ENCODE results near the gene ADRA2B. TPM values are rescaled to one million over a fixed set of nuclear protein-coding genes. Genes with fewer than 3 reads are reported as not detected.

Gene ADRA2B
- total RNA-seq, 1 experiment from 2014 or later: 4.7 TPM

- TF ChIP-seq AFF4 (CRISPR knock-in tag; IDR thresholded peaks at IDR 0.05; ENCODE audit: borderline replicate concordance) (no peak), ESRRA (CRISPR knock-in tag; IDR thresholded peaks at IDR 0.05; ENCODE audit: borderline replicate concordance) (no peak), GTF2I (CRISPR knock-in tag; conservative IDR thresholded peaks at IDR 0.05) (no peak), FOXP1 (CRISPR knock-in tag; IDR thresholded peaks at IDR 0.05; ENCODE audit: borderline replicate concordance) (no peak), PREB (CRISPR knock-in tag; IDR thresholded peaks at IDR 0.05; ENCODE audit: borderline replicate concordance) (no peak)
Observed at GRCh38 chr2:96112501-96113366, 3.6 kb downstream of the ADRA2B start (continued).

DNA sequence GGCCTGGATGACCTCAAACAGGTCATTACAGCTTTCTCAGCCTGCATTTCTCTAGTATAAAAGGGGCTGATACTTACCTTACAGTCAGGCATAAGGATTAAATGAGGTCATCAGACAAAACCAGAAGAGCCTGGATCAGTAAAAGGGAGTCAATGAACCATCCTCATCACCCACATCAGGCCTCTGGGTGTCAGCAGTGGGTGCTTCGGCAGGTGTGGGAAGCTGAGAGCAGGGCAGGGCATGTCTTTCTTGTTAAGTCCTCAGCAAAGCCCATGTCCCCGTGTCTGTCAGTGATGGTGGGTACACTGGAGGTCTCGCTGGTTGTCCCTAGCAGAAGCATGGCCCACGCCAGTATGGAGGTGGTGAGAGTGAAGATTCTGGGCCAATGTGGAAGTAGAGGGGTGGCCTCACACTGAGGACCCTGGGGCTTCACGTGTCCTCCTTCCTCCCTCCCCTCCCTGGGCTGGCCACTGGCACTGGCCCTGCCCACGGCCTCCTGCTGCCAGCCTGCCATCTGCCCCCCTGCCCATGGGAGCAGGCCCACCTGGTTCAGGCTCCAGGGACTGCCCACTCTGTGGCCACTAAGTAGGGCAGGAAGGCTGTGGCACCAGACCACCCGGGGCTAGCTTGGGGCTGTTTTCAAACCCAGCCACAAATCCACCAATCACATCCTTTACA, 4.4 kb downstream of the ADRA2B start:
- ChIA-PET CTCF (interaction anchor here (0.7 to 2.8 kb wide), 9 partner anchors 10 to 119 kb away, joined by 3 to 14 read pairs (median 5); partner anchors contain the start of gene ASTL), POLR2A (interaction anchor here (0.7 kb wide), 1 partner anchor 19 kb away, joined by 3 read pairs; no protein-coding TSS in a partner anchor)
- Mint-ChIP-seq H3K4me3 (no peak overlapping the region), H3K36me3 (no peaks in the 10 kb centered on the region), H3K27ac (no peak overlapping the region), H3K9me3 (no peaks in the 10 kb centered on the region), H3K4me1 (peaks cover 30% of the 10 kb centered on the region), H3K27me3 (ENCODE audit: low read depth) (peaks cover 12% of the 10 kb centered on the region)
- peak; percentile 4 for DNase-seq (ENCODE audit: low spot score)
- no peak for ATAC-seq
- TF ChIP-seq KAT7 (CRISPR knock-in tag; IDR thresholded peaks at IDR 0.05; ENCODE audit: borderline replicate concordance): no peak

DNA sequence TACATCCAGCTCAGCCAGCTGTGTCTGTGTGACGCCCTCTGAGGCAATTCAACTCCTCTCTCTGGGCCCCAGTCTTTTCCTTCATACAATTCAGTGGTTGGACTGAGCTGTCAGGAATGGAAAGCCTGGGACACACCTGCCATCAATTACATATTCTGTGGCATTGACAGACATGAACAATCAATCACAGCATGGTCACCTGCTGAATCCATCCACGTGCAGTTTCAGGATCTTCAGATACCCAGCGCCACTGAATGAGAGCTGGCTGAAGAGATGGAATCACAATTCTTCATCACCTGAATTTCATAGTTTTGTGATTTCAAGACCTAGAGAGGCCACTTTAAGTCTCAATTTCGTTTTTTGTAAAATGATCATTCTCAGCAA, 5.1 kb downstream of the ADRA2B start:
- Mint-ChIP-seq H3K27me3 (ENCODE audit: low read depth) (peaks cover 12% of the 10 kb centered on the region), H3K4me3 (no peak overlapping the region), H3K27ac (no peak overlapping the region), H3K9me3 (no peaks in the 10 kb centered on the region), H3K36me3 (no peaks in the 10 kb centered on the region), H3K4me1 (peaks cover 30% of the 10 kb centered on the region)
- CTCF ChIA-PET: interaction anchor here (1.1 to 1.8 kb wide), 3 partner anchors 9 to 119 kb away, joined by 3 to 8 read pairs (median 5); no protein-coding TSS in a partner anchor
- ATAC-seq (no peak), DNase-seq (ENCODE audit: low spot score) (no peak)
- POLR2A ChIA-PET: no interaction called here
- TF ChIP-seq NFATC4 (CRISPR knock-in tag; IDR thresholded peaks at IDR 0.05): no peak
- TF ChIP-seq, protein P1, sequence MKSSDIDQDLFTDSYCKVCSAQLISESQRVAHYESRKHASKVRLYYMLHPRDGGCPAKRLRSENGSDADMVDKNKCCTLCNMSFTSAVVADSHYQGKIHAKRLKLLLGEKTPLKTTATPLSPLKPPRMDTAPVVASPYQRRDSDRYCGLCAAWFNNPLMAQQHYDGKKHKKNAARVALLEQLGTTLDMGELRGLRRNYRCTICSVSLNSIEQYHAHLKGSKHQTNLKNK (CRISPR knock-in tag; IDR thresholded peaks at IDR 0.05): no peak
- TF ChIP-seq, protein P2, sequence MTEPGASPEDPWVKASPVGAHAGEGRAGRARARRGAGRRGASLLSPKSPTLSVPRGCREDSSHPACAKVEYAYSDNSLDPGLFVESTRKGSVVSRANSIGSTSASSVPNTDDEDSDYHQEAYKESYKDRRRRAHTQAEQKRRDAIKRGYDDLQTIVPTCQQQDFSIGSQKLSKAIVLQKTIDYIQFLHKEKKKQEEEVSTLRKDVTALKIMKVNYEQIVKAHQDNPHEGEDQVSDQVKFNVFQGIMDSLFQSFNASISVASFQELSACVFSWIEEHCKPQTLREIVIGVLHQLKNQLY (CRISPR knock-in tag; IDR thresholded peaks at IDR 0.05): no peak
- TF ChIP-seq, protein P3, sequence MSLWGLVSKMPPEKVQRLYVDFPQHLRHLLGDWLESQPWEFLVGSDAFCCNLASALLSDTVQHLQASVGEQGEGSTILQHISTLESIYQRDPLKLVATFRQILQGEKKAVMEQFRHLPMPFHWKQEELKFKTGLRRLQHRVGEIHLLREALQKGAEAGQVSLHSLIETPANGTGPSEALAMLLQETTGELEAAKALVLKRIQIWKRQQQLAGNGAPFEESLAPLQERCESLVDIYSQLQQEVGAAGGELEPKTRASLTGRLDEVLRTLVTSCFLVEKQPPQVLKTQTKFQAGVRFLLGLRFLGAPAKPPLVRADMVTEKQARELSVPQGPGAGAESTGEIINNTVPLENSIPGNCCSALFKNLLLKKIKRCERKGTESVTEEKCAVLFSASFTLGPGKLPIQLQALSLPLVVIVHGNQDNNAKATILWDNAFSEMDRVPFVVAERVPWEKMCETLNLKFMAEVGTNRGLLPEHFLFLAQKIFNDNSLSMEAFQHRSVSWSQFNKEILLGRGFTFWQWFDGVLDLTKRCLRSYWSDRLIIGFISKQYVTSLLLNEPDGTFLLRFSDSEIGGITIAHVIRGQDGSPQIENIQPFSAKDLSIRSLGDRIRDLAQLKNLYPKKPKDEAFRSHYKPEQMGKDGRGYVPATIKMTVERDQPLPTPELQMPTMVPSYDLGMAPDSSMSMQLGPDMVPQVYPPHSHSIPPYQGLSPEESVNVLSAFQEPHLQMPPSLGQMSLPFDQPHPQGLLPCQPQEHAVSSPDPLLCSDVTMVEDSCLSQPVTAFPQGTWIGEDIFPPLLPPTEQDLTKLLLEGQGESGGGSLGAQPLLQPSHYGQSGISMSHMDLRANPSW (CRISPR knock-in tag; conservative IDR thresholded peaks at IDR 0.05; ENCODE audit: low read depth): no peak
- TF ChIP-seq, protein P4, sequence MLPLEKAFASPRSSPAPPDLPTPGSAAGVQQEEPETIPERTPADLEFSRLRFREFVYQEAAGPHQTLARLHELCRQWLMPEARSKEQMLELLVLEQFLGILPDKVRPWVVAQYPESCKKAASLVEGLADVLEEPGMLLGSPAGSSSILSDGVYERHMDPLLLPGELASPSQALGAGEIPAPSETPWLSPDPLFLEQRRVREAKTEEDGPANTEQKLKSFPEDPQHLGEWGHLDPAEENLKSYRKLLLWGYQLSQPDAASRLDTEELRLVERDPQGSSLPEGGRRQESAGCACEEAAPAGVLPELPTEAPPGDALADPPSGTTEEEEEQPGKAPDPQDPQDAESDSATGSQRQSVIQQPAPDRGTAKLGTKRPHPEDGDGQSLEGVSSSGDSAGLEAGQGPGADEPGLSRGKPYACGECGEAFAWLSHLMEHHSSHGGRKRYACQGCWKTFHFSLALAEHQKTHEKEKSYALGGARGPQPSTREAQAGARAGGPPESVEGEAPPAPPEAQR (CRISPR knock-in tag; IDR thresholded peaks at IDR 0.05): no peak
- no peak for TF ChIP-seq MAX (CRISPR knock-in tag; IDR thresholded peaks at IDR 0.05)
- TF ChIP-seq TEAD4 (CRISPR knock-in tag; IDR thresholded peaks at IDR 0.05): no peak
- no peak for TF ChIP-seq SP1 (CRISPR knock-in tag; conservative IDR thresholded peaks at IDR 0.05)
- TF ChIP-seq TCF7 (CRISPR knock-in tag; IDR thresholded peaks at IDR 0.05; ENCODE audit: low read depth): no peak
- TF ChIP-seq RORB (CRISPR knock-in tag; IDR thresholded peaks at IDR 0.05): no peak
- TF ChIP-seq, protein P5, sequence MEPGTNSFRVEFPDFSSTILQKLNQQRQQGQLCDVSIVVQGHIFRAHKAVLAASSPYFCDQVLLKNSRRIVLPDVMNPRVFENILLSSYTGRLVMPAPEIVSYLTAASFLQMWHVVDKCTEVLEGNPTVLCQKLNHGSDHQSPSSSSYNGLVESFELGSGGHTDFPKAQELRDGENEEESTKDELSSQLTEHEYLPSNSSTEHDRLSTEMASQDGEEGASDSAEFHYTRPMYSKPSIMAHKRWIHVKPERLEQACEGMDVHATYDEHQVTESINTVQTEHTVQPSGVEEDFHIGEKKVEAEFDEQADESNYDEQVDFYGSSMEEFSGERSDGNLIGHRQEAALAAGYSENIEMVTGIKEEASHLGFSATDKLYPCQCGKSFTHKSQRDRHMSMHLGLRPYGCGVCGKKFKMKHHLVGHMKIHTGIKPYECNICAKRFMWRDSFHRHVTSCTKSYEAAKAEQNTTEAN (CRISPR knock-in tag; IDR thresholded peaks at IDR 0.05): no peak
- no peak for TF ChIP-seq JUN (CRISPR knock-in tag; IDR thresholded peaks at IDR 0.05)
- TF ChIP-seq KAT7 (CRISPR knock-in tag; IDR thresholded peaks at IDR 0.05; ENCODE audit: borderline replicate concordance): no peak

Measured in WTC11 (cell line).